ENCODE measurements around the gene PLAAT5. TPM values are rescaled to one million over a fixed set of nuclear protein-coding genes. Genes with fewer than 3 reads are reported as not detected.

PLAAT5 gene
- total RNA-seq, 2 experiments from 2014 or later, result 0.16 TPM; not detected in 1

DNA sequence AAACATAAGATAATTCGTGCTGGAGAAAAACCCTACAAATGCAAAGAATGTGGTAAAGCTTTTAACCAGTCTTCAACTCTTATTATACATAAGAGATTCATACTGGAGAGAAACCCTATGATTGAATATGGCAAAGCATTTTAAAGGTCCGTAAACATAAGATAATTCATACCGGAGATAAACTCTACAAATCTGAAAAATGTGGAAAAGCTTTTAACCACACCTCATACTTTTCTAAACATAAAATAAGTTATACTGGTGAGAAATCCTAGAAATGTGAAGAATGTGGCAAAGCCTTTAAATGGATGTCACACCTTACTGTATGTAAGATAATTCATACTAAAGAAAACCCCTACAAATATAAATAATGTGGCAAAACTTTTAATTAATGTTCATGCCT lies 20.7 kb downstream of the PLAAT5 start:
- Histone ChIP-seq H3K4me1 (ENCODE audit: insufficient read depth, low read length) (no peaks in the 10 kb centered on the region), H3K27ac (ENCODE audit: low read depth in 1 of 2, low read length in 2 of 2) (no peak overlapping the region), H3K4me3 (ENCODE audit: low read length) (no peak overlapping the region), H3K27me3 (ENCODE audit: control insufficient read depth in 1 of 2, insufficient read depth in 2 of 2, low read length in 2 of 2) (peaks cover 0 to 3% of the 10 kb centered on the region in 2 experiments), H3K36me3 (ENCODE audit: insufficient read depth, low read length) (no peaks in the 10 kb centered on the region), H3K9me3 (ENCODE audit: control insufficient read depth in 1 of 2, insufficient read depth in 1 of 2, low read length in 2 of 2) (peaks cover 5 to 22% of the 10 kb centered on the region in 2 experiments)
- Mint-ChIP-seq H3K27ac (no peak overlapping the region), H3K9me3 (peaks cover 5% of the 10 kb centered on the region), H3K27me3 (peaks cover 23% of the 10 kb centered on the region), H3K4me1 (ENCODE audit: low read depth) (no peaks in the 10 kb centered on the region), H3K4me3 (no peak overlapping the region), H3K36me3 (ENCODE audit: low read depth) (no peaks in the 10 kb centered on the region)
- no peak for TF ChIP-seq CTCF (IDR thresholded peaks at IDR 0.05)
- DNase-seq (no peak), ATAC-seq (ENCODE audit: poor library complexity) (no peak)
- POLR2A ChIA-PET, result interaction anchor here (0.6 kb wide), 1 partner anchor 169 kb away, joined by 3 read pairs; no protein-coding TSS in a partner anchor
- intact Hi-C loops (cut with DNase I, micrococcal nuclease), result no loop called here
- CTCF ChIA-PET, result interaction anchor here (1.2 kb wide), 1 partner anchor 169 kb away, joined by 3 read pairs; no protein-coding TSS in a partner anchor

- ATAC-seq (ENCODE audit: poor library complexity) (no peak), DNase-seq (peak in 1 of 14 experiments; percentile 10)
- CTCF ChIA-PET, result no interaction called here
- H3K36me3 Mint-ChIP-seq (ENCODE audit: low read depth), result no peaks in the 10 kb centered on the region
- no peak overlapping the region for H3K27ac Mint-ChIP-seq
- H3K27me3 Mint-ChIP-seq, result peaks cover 24% of the 10 kb centered on the region
- no peak overlapping the region for H3K27ac ChIP-seq (ENCODE audit: low read depth in 1 of 2, low read length in 2 of 2)
- POLR2A ChIA-PET, result no interaction called here
- no peaks in the 10 kb centered on the region for H3K4me1 ChIP-seq (ENCODE audit: insufficient read depth, low read length)
- peaks cover 0 to 11% of the 10 kb centered on the region in 2 experiments for H3K27me3 ChIP-seq (ENCODE audit: control insufficient read depth in 1 of 2, insufficient read depth in 2 of 2, low read length in 2 of 2)
- no peak for TF ChIP-seq CTCF (IDR thresholded peaks at IDR 0.05)
- no peaks in the 10 kb centered on the region for H3K9me3 Mint-ChIP-seq
- H3K36me3 ChIP-seq (ENCODE audit: insufficient read depth, low read length), result no peaks in the 10 kb centered on the region
- H3K4me3 ChIP-seq (ENCODE audit: low read length), result no peak overlapping the region
- intact Hi-C loops (cut with DNase I, micrococcal nuclease), result no loop called here
- no peak overlapping the region for H3K4me3 Mint-ChIP-seq
- H3K9me3 ChIP-seq (ENCODE audit: control insufficient read depth in 1 of 2, insufficient read depth in 1 of 2, low read length in 2 of 2), result no peaks in the 10 kb centered on the region
- no peaks in the 10 kb centered on the region for H3K4me1 Mint-ChIP-seq (ENCODE audit: low read depth)
These were observed 28.8 kb downstream of the PLAAT5 start for GRCh38 chr11:63462137-63462536.

GRCh38 chr11:63459586-63459985 lies 31.4 kb downstream of the PLAAT5 start:
- Mint-ChIP-seq H3K36me3 (ENCODE audit: low read depth) (no peaks in the 10 kb centered on the region), H3K4me3 (no peak overlapping the region), H3K9me3 (no peaks in the 10 kb centered on the region), H3K27ac (no peak overlapping the region), H3K4me1 (ENCODE audit: low read depth) (no peaks in the 10 kb centered on the region), H3K27me3 (peaks cover 17% of the 10 kb centered on the region)
- H3K27ac ChIP-seq (ENCODE audit: low read depth in 1 of 2, low read length in 2 of 2), result no peak overlapping the region
- ATAC-seq (ENCODE audit: poor library complexity) (no peak), DNase-seq (no peak)
- no peaks in the 10 kb centered on the region for H3K4me1 ChIP-seq (ENCODE audit: insufficient read depth, low read length)
- no peaks in the 10 kb centered on the region for H3K9me3 ChIP-seq (ENCODE audit: control insufficient read depth in 1 of 2, insufficient read depth in 1 of 2, low read length in 2 of 2)
- ChIA-PET POLR2A (no interaction called here), CTCF (interaction anchor here (1.1 kb wide), 1 partner anchor 23 kb away, joined by 3 read pairs; no protein-coding TSS in a partner anchor)
- H3K36me3 ChIP-seq (ENCODE audit: insufficient read depth, low read length), result no peaks in the 10 kb centered on the region
- peaks cover 0 to 7% of the 10 kb centered on the region in 2 experiments for H3K27me3 ChIP-seq (ENCODE audit: control insufficient read depth in 1 of 2, insufficient read depth in 2 of 2, low read length in 2 of 2)
- no peak for TF ChIP-seq CTCF (IDR thresholded peaks at IDR 0.05)
- H3K4me3 ChIP-seq (ENCODE audit: low read length), result no peak overlapping the region
- intact Hi-C loops (cut with DNase I, micrococcal nuclease), result no loop called here
